ENCODE measurements around the gene RGS2.

GRCh38 chr1:192767798-192768197 lies 41.0 kb upstream of the RGS2 start:
- TF ChIP-seq CTCF (IDR thresholded peaks at IDR 0.05) = no peak
- no peak for TF ChIP-seq REST (IDR thresholded peaks at IDR 0.05; ENCODE audit: insufficient read depth in 1 of 2, low read depth in 2 of 2, low read length in 1 of 2)
- no peak for TF ChIP-seq SIN3A (IDR thresholded peaks at IDR 0.05; ENCODE audit: borderline replicate concordance, insufficient read depth, low read depth, low read length)
- no peak for TF ChIP-seq TCF7L2 (IDR thresholded peaks at IDR 0.05; ENCODE audit: low read depth, low read length)
- no peak for TF ChIP-seq POLR2AphosphoS5 (IDR thresholded peaks at IDR 0.05; ENCODE audit: low read depth, low read length)
